ENCODE results near the gene NDUFB7. TPM values are rescaled to one million over a fixed set of nuclear protein-coding genes. Genes with fewer than 3 reads are reported as not detected.
"Not testable (repeated sequence)": the region's sequence is repeated elsewhere in the genome, so short reads cannot be mapped to it uniquely, and the experiment has no call there.

The NDUFB7 gene
- total RNA-seq, 1 donor from 2014 or later, result 117 TPM

GRCh38 chr19:14595558-14595957 is 23.7 kb upstream of the NDUFB7 start:
- TF ChIP-seq CTCF (IDR thresholded peaks at IDR 0.05; ENCODE audit: unreplicated experiment), result no peak
- H3K27me3 Mint-ChIP-seq (ENCODE audit: low read depth), result no peaks in the 10 kb centered on the region
- no peak overlapping the region for H3K4me3 Mint-ChIP-seq
- no peak overlapping the region for H3K27ac Mint-ChIP-seq
- H3K9me3 Mint-ChIP-seq, result peaks cover 36% of the 10 kb centered on the region
- no peaks in the 10 kb centered on the region for H3K4me1 Mint-ChIP-seq
- no peaks in the 10 kb centered on the region for H3K36me3 Mint-ChIP-seq
- no peak for DNase-seq (ENCODE audit: low spot score in 2 of 2, unreplicated experiment in 2 of 2)

- not testable (repeated sequence) for H3K9me3 Mint-ChIP-seq
Measured at GRCh38 chr19:14589433-14589832, 17.6 kb upstream of the NDUFB7 start.

GRCh38 chr19:14585187-14585586 is 13.3 kb upstream of the NDUFB7 start:
- not testable (repeated sequence) for H3K27ac Mint-ChIP-seq; H3K36me3 Mint-ChIP-seq; DNase-seq (ENCODE audit: low spot score in 2 of 2, unreplicated experiment in 2 of 2); H3K4me3 Mint-ChIP-seq; H3K4me1 Mint-ChIP-seq; H3K9me3 Mint-ChIP-seq; H3K27me3 Mint-ChIP-seq (ENCODE audit: low read depth)

More at GRCh38 chr19:14589433-14589832, 17.6 kb upstream of the NDUFB7 start:
- not testable (repeated sequence) for H3K4me1 Mint-ChIP-seq; DNase-seq (ENCODE audit: low spot score in 2 of 2, unreplicated experiment in 2 of 2); H3K27me3 Mint-ChIP-seq (ENCODE audit: low read depth); H3K36me3 Mint-ChIP-seq; H3K27ac Mint-ChIP-seq; H3K4me3 Mint-ChIP-seq

- not testable (repeated sequence) for H3K4me3 Mint-ChIP-seq; DNase-seq (ENCODE audit: low spot score in 2 of 2, unreplicated experiment in 2 of 2); H3K4me1 Mint-ChIP-seq; H3K27ac Mint-ChIP-seq; H3K27me3 Mint-ChIP-seq (ENCODE audit: low read depth); H3K36me3 Mint-ChIP-seq; H3K9me3 Mint-ChIP-seq
Measured at GRCh38 chr19:14584372-14584771, 12.5 kb upstream of the NDUFB7 start.

GRCh38 chr19:14582894-14583340 is 11.1 kb upstream of the NDUFB7 start, which contains the start of gene CLEC17A:
Gene CLEC17A (plus strand): TSS chr19:14583084. CDS start chr19:14583161, 77 bp downstream.
- H3K9me3 Mint-ChIP-seq, result no peaks in the 10 kb centered on the region
- H3K4me3 Mint-ChIP-seq, result no peak within 1 kb of the TSS
- H3K27ac Mint-ChIP-seq, result no peak within 1 kb of the TSS
- no peak for TF ChIP-seq CTCF (IDR thresholded peaks at IDR 0.05; ENCODE audit: unreplicated experiment)
- H3K36me3 Mint-ChIP-seq, result no peaks in the 10 kb centered on the region
- no peaks in the 10 kb centered on the region for H3K27me3 Mint-ChIP-seq (ENCODE audit: low read depth)
- no peak for DNase-seq (ENCODE audit: low spot score in 2 of 2, unreplicated experiment in 2 of 2)
- H3K4me1 Mint-ChIP-seq, result no peaks in the 10 kb centered on the region

GRCh38 chr19:14580623-14581237 is 8.9 kb upstream of the NDUFB7 start:
- H3K27me3 Mint-ChIP-seq (ENCODE audit: low read depth), result no peaks in the 10 kb centered on the region
- no peak for TF ChIP-seq CTCF (IDR thresholded peaks at IDR 0.05; ENCODE audit: unreplicated experiment)
- DNase-seq (ENCODE audit: low spot score in 2 of 2, unreplicated experiment in 2 of 2), result no peak
- H3K4me1 Mint-ChIP-seq, result no peaks in the 10 kb centered on the region
- H3K27ac Mint-ChIP-seq, result no peak overlapping the region
- H3K9me3 Mint-ChIP-seq, result no peaks in the 10 kb centered on the region
- no peaks in the 10 kb centered on the region for H3K36me3 Mint-ChIP-seq
- no peak overlapping the region for H3K4me3 Mint-ChIP-seq

GRCh38 chr19:14577885-14578427 is 6.1 kb upstream of the NDUFB7 start:
- no peaks in the 10 kb centered on the region for H3K9me3 Mint-ChIP-seq
- no peak for TF ChIP-seq CTCF (IDR thresholded peaks at IDR 0.05; ENCODE audit: unreplicated experiment)
- H3K27ac Mint-ChIP-seq, result no peak overlapping the region
- DNase-seq (ENCODE audit: low spot score in 2 of 2, unreplicated experiment in 2 of 2), result no peak
- no peaks in the 10 kb centered on the region for H3K27me3 Mint-ChIP-seq (ENCODE audit: low read depth)
- H3K4me3 Mint-ChIP-seq, result no peak overlapping the region
- H3K4me1 Mint-ChIP-seq, result peaks cover 3% of the 10 kb centered on the region
- no peaks in the 10 kb centered on the region for H3K36me3 Mint-ChIP-seq

All from mesothelial cell of epicardium (in vitro differentiated cells).